GM18951 (cell line): ENCODE data around the gene AFG3L2.

ENCODE experiments used
- POLR2A ChIP-seq: IDR thresholded peaks from 4 replicates; pipeline ENCODE4 v1.6.1; 2011; ENCODE audit warnings: mild to moderate bottlenecking; ENCODE audit not compliant: insufficient read length, insufficient read depth; ENCODE audit errors: extremely low read depth
- in situ Hi-C: fragments of 300-500 bp; cut with MboI; formaldehyde crosslinking; loops from one replicate; pipeline ENCODE4 v1.12.0; 2022; ENCODE audit warnings: low sequenced_read_pairs, mixed read lengths, inconsistent platforms; ENCODE audit not compliant: unreplicated experiment

AFG3L2 gene

GRCh38 chr18:12290086-12290485 lies 86.9 kb downstream of the AFG3L2 start:
- no peak for TF ChIP-seq POLR2A
- in situ Hi-C loops, result no loop called here

- no peak for TF ChIP-seq POLR2A
- in situ Hi-C loops, result no loop called here
Measured at GRCh38 chr18:12288403-12288755, 88.6 kb downstream of the AFG3L2 start.

GRCh38 chr18:12287684-12288402 lies 89.2 kb downstream of the AFG3L2 start:
- TF ChIP-seq POLR2A, result no peak
- in situ Hi-C loops, result no loop called here

- in situ Hi-C loops, result no loop called here
- no peak for TF ChIP-seq POLR2A
Measured at GRCh38 chr18:12287131-12287681, 89.8 kb downstream of the AFG3L2 start.

- in situ Hi-C loops, result no loop called here
- no peak for TF ChIP-seq POLR2A
Measured at GRCh38 chr18:12283666-12284065, 93.4 kb downstream of the AFG3L2 start.

DNA sequence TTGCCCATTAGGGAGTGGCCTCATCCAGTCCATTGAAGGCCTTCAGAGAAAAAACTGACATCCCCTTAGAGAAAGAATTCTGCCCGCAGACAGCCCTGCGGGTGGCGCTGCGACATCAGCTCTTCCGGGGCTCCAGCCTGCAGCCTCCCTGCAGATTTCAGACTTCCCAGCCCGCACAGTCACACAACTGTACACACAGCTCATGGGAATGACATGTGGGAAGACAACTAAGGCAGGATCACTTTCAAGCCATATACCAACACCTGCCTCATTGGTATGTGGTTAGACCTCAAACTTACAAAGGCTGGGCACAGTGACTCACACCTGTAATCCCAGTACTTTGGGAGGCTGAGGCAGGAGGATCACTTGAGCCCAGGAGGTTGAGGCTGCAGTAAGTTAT lies 93.8 kb downstream of the AFG3L2 start:
- in situ Hi-C loops, result no loop called here
- TF ChIP-seq POLR2A, result no peak

GRCh38 chr18:12282442-12283039 lies 94.5 kb downstream of the AFG3L2 start:
- in situ Hi-C loops, result no loop called here
- TF ChIP-seq POLR2A, result no peak

DNA sequence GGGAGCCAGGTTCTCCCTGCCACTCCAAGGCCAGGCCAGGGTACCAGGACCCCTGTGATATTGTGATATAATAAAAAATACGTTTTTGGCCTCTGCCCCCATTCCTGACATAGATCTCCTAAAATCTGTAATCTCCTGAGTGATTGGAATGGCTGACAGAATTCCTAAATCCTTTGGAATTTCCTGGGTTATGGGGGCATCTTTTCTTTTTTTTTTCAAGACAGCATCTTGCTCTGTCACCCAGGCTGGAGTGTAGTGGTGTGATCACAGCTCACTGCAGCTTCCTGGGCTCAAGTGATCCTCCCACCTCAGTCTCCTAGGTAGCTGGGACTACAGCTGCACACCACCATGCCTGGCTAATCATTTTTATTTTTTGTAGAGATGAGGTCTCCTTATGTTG lies 95.2 kb downstream of the AFG3L2 start:
- TF ChIP-seq POLR2A, result no peak
- in situ Hi-C loops, result no loop called here

- TF ChIP-seq POLR2A, result no peak
- in situ Hi-C loops, result no loop called here
Measured at GRCh38 chr18:12279781-12280531, 97.1 kb downstream of the AFG3L2 start.
